BJ (cell line): ENCODE measurements around the gene UGT1A3. TPM values are rescaled to one million over a fixed set of nuclear protein-coding genes. Genes with fewer than 3 reads are reported as not detected.
"Not testable (repeated sequence)": the region's sequence is repeated elsewhere in the genome, so short reads cannot be mapped to it uniquely, and the experiment has no call there.

Experiments used
- CTCF ChIA-PET: fragments of 350-600 bp; formaldehyde crosslinking; extraction: SDS; loops from one replicate; lab custom pipeline; 2021; ENCODE audit warnings: antibody characterized with exemption, inconsistent platforms; lab: Yijun Ruan, JAX
- POLR2A ChIA-PET: fragments of 300-600 bp; sonication (Branson Sonifier 250); formaldehyde crosslinking; extraction: SDS; loops from one replicate; lab custom pipeline; 2021; ENCODE audit warnings: antibody characterized with exemption; lab: Charles Lee
- DNase-seq: peaks from one replicate; pipeline ENCODE4 v3.0.0-alpha.2; 2011; ENCODE audit warnings: low read depth
- H3K27me3 ChIP-seq: 2 replicates; pipeline ENCODE4 v1.6.0; 2011; ENCODE audit warnings: low read length; ENCODE audit not compliant: control insufficient read depth, insufficient read depth
- H3K36me3 ChIP-seq: 2 replicates; pipeline ENCODE4 v1.5.1; 2011; ENCODE audit warnings: low read length; ENCODE audit not compliant: control insufficient read depth, insufficient read depth
- H3K4me3 ChIP-seq: 2 replicates; pipeline ENCODE4 v1.5.1; 2011; ENCODE audit warnings: low read depth, mild to moderate bottlenecking, control low read depth, low read length
- polyA plus RNA-seq: library from polyadenylated mRNA; depleted of rRNA; stranded (reverse); fragments of >200 nt; gene quantifications from 2 replicates; pipeline ENCODE4 v1.2.3, GENCODE V29; 2011
- TF ChIP-seq, protein P1 (sequence below): IDR thresholded peaks from 2 replicates; pipeline ENCODE4 v1.5.1; 2011; ENCODE audit warnings: low read depth, mild to moderate bottlenecking, control low read depth, inconsistent platforms, low read length, moderate library complexity; ENCODE audit not compliant: insufficient read depth

UGT1A3 gene
- polyA plus RNA-seq, 1 experiment = not detected

DNA sequence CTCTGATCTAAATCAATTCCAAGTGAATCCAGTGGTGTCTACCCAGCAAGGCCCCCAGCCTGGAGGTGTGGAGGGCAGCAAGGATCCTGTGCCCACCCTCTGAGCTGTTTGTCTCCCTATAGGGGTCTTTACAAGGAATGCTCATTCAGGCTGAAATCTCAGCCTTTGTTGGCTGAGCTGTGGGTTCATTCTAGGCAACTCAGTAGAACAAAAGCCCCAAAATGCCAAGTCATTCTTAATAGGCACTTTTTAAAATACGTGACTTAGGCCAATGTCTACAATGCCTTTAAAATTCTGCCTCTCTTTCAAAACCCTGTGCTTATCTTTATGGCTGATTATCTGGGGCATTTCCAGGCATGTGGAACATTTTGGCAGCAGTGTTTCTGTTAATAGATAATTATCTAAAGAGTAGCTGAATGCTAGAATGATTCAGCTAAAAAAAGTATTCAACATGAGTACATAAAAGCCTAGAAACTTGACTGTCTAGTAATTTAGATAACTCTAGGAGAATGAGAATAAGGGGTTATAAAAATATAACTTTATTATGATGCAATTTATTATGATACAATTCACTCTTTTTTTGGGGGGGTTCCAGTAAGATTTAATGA is 28.7 kb upstream of the UGT1A3 start:
- no peaks in the 10 kb centered on the region for H3K27me3 ChIP-seq
- ChIA-PET POLR2A (interaction anchor here (0.7 kb wide), 1 partner anchor 449 kb away, joined by 5 read pairs; the partner anchor contains the start of gene ATG16L1), CTCF (interaction anchor here (0.6 to 1.8 kb wide), 3 partner anchors 11 to 296 kb away, joined by 3 to 7 read pairs (median 3); no protein-coding TSS in a partner anchor)
- TF ChIP-seq, protein P1, sequence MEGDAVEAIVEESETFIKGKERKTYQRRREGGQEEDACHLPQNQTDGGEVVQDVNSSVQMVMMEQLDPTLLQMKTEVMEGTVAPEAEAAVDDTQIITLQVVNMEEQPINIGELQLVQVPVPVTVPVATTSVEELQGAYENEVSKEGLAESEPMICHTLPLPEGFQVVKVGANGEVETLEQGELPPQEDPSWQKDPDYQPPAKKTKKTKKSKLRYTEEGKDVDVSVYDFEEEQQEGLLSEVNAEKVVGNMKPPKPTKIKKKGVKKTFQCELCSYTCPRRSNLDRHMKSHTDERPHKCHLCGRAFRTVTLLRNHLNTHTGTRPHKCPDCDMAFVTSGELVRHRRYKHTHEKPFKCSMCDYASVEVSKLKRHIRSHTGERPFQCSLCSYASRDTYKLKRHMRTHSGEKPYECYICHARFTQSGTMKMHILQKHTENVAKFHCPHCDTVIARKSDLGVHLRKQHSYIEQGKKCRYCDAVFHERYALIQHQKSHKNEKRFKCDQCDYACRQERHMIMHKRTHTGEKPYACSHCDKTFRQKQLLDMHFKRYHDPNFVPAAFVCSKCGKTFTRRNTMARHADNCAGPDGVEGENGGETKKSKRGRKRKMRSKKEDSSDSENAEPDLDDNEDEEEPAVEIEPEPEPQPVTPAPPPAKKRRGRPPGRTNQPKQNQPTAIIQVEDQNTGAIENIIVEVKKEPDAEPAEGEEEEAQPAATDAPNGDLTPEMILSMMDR = no peak
- H3K36me3 ChIP-seq = no peaks in the 10 kb centered on the region
- no peak overlapping the region for H3K4me3 ChIP-seq
- peak; percentile 89 for DNase-seq

DNA sequence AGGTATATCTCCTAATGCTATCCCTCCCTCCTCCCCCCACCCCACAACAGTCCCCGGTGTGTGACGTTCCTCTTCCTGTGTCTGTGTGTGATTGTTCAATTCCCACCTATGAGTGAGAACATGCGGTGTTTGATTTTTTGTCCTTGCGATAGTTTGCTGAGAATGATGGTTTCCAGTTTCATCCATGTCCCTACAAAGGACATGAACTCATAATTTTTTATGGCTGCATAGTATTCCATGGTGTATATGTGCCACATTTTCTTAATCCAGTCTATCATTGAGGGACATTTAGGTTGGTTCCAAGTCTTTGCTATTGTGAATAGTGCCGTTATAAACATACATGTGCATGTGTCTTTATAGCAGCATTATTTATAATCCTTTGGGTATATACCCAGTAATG is 28.0 kb upstream of the UGT1A3 start:
- H3K4me3 ChIP-seq, POLR2A ChIA-PET, DNase-seq, H3K36me3 ChIP-seq, CTCF ChIA-PET, H3K27me3 ChIP-seq: not testable (repeated sequence)

DNA sequence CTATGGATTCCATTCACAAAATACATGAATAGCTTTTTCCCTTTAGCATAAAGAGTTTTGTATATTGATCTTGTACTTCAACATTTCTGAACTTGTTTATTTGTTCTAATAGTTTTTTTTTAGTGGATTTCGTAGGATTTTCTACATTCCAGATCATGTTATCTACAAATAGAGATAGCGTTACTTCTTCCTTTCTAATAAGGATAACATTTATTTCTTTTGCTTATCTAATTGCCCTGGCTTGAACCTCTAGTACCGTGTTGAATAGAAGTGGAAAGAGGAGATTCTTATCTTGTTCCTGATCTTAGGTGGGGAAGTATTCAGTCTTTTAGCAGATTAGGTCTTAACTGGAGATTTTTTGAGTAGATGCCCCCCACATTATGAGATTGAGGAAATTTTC is 26.6 kb upstream of the UGT1A3 start:
- POLR2A ChIA-PET = no interaction called here
- H3K4me3 ChIP-seq = no peak overlapping the region
- CTCF ChIA-PET = interaction anchor here (0.6 kb wide), 1 partner anchor 227 kb away, joined by 3 read pairs; no protein-coding TSS in a partner anchor
- no peaks in the 10 kb centered on the region for H3K27me3 ChIP-seq
- TF ChIP-seq, protein P1 = no peak
- no peaks in the 10 kb centered on the region for H3K36me3 ChIP-seq
- no peak for DNase-seq

DNA sequence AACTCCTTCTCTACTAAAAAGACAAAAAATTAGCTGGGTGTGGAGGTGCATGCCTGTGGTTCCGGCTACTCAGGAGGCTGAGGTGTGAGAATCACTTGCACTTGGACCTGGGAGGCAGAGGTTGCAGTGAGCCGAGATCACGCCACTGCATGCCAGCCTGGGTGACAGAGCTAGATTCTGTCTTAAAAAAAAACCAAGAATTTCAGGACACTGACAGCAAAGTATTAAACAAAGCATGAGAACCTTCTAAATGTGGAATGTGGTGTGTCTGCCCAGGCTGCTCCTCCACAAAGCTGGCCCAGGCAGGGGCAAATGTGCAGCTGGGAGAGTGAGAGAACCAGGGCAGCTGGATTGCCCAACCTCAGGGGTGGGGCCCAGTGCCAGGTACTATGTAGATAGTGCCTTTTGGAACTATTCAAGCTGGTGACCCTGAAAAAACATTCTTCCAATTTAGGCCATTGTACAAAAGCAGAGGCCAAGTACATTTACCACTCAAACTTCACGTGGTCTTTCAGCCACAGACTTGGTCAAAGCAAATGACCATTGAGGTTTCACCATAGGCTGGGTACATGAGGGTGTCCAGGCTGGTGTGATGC is 22.8 kb upstream of the UGT1A3 start:
- Histone ChIP-seq H3K36me3 (no peaks in the 10 kb centered on the region), H3K4me3 (no peak overlapping the region), H3K27me3 (no peaks in the 10 kb centered on the region)
- ChIA-PET CTCF (interaction anchor here (0.6 to 1.4 kb wide), 4 partner anchors 257 to 350 kb away, joined by 3 to 7 read pairs (median 4); no protein-coding TSS in a partner anchor), POLR2A (no interaction called here)
- DNase-seq = no peak
- TF ChIP-seq, protein P1 = no peak

DNA sequence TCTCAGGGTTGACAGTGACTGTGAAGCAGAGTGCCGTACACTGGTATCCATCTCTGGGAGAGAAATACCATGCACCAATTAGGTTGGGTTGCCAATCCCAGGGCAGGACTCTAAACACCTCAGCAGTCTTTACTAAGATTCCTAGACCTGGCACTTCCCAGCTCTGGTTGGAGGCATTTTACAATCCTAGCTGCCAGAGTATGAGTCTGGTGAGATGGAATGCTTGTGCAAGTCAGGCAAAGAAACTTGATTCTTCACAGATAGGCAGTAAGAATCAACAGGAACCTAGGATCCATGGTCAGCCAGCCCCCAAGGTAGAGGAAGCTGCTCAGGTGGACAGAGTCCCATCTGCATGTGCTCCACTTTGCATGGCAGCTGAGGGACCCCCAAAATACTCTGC is 22.1 kb upstream of the UGT1A3 start:
- DNase-seq = no peak
- POLR2A ChIA-PET = no interaction called here
- H3K36me3 ChIP-seq = no peaks in the 10 kb centered on the region
- CTCF ChIA-PET = interaction anchor here (0.6 to 1.4 kb wide), 2 partner anchors 258 to 269 kb away, joined by 4 to 7 read pairs; no protein-coding TSS in a partner anchor
- TF ChIP-seq, protein P1 = no peak
- H3K27me3 ChIP-seq = no peaks in the 10 kb centered on the region
- no peak overlapping the region for H3K4me3 ChIP-seq
